Ramos (cell line): ENCODE data around the gene PLD4.
"Not testable (repeated sequence)": the region's sequence is repeated elsewhere in the genome, so short reads cannot be mapped to it uniquely, and the experiment has no call there.

Experiments used
- in situ Hi-C: fragments of 300-500 bp; cut with MboI; formaldehyde crosslinking; loops from one replicate; pipeline ENCODE4 v1.14.3; 2022; ENCODE audit warnings: low sequenced_read_pairs; ENCODE audit not compliant: unreplicated experiment

Gene PLD4

GRCh38 chr14:104936361-104937155 lies 11.9 kb downstream of the PLD4 start:
- in situ Hi-C loops, result no loop called here

GRCh38 chr14:104937161-104937560 lies 12.5 kb downstream of the PLD4 start:
- in situ Hi-C loops, result no loop called here

- in situ Hi-C loops, result no loop called here
Observed at GRCh38 chr14:104937694-104938365, 13.2 kb downstream of the PLD4 start.

- in situ Hi-C loops, result no loop called here
Observed at GRCh38 chr14:104938436-104938835, 13.8 kb downstream of the PLD4 start.

GRCh38 chr14:104938960-104939359 lies 14.3 kb downstream of the PLD4 start:
- in situ Hi-C loops, result no loop called here

GRCh38 chr14:104939666-104940410 lies 15.2 kb downstream of the PLD4 start:
- in situ Hi-C loops, result no loop called here

GRCh38 chr14:104940526-104941150 lies 16.0 kb downstream of the PLD4 start:
- in situ Hi-C loops, result no loop called here

- in situ Hi-C loops, result no loop called here
Observed at GRCh38 chr14:104941508-104942365, 17.1 kb downstream of the PLD4 start.

- in situ Hi-C loops, result no loop called here
Observed at GRCh38 chr14:104942586-104942985, 17.9 kb downstream of the PLD4 start.

- in situ Hi-C loops, result not testable (repeated sequence)
Observed at GRCh38 chr14:104943216-104944015, 18.7 kb downstream of the PLD4 start.

- in situ Hi-C loops, result not testable (repeated sequence)
Observed at GRCh38 chr14:104944016-104944308, 19.3 kb downstream of the PLD4 start.

- in situ Hi-C loops, result not testable (repeated sequence)
Observed at GRCh38 chr14:104944436-104945205, 19.9 kb downstream of the PLD4 start.

GRCh38 chr14:104945266-104945665 lies 20.6 kb downstream of the PLD4 start:
- in situ Hi-C loops, result not testable (repeated sequence)

GRCh38 chr14:104945986-104946965 lies 21.6 kb downstream of the PLD4 start:
- in situ Hi-C loops, result not testable (repeated sequence)

GRCh38 chr14:104947201-104947600 lies 22.5 kb downstream of the PLD4 start:
- in situ Hi-C loops, result not testable (repeated sequence)

GRCh38 chr14:104947881-104948735 lies 23.4 kb downstream of the PLD4 start:
- in situ Hi-C loops, result not testable (repeated sequence)
